GM21737 (cell line): Measurements from ENCODE around the gene WDFY1.

ENCODE experiments used
- ATAC-seq: cut with Tn5 transposase; IDR thresholded peaks from one replicate; pipeline ENCODE4 v1.9.1; 2021; ENCODE audit warnings: mild to moderate bottlenecking, moderate library complexity; ENCODE audit not compliant: unreplicated experiment

Gene WDFY1

DNA sequence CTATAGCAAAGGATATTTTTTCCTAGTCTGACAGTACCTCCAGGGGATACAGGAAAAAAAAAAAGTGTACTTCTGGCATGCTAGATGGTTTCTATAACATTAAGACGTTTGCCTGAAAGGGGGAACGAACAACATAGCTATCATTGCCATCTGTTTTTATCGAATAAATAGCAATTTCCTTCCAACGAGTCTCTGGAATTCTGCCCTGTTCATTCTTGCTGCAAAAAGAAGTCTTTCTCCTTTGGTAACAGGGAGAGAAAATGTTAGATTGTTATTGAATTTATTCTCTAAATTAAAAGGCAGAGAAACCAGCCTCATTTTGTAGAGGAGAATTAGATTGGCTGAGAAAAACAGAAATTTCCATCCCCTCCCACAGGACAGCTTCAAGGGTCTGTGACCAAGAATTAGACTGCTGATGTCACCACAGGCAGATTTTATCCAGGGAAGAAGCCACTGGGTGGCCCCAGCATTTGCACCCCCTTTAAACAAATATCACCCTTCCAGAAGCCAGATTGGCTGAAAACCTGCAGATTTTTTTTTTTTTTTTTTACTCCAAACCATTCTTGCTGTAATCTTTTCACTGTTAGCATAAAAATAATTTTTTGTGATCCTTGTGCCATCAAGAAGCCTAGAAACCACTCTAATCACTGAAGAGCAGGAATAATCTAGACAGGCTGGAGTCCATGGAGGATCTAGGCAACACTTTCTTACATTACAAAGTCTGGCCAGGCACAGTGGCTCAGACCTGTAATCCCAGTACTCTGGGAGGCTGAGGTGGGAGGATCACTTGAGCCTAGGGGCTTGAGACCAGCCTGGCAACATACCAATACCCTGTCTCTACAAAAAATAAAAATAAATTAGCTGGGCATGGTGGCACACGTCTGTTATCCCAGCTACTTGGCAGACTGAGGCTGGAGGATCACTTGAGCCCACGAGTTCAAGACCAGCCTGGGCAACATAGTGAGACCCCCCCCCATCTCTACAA, 12.0 kb downstream of the WDFY1 start:
- ATAC-seq = no peak

- ATAC-seq = no peak
These were observed 14.8 kb downstream of the WDFY1 start for GRCh38 chr2:223930103-223930976.

DNA sequence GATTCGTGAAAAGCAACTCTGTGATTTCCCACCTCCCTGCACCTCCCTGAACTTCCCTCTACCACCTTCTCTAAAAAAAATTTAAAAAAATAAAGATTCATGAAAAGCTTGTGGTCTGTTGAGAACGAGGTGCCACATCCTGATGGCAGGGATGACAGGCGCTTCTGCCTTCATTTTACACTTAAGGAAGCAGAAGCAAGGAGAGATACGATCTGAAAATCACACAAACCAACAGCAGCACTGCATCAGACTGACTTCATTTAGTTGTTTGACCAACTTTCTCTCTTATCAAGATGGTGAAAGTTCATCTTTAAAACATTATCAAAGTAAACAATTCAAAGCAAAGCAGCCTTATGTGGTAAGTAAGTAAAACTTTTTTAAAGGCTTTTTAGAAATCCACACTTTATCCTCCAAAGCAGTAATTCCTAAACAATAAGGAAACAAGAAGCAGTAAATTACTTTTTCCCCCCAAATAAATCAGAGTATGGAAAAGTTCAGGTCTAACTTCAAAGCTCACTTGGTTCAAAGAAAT, 15.5 kb downstream of the WDFY1 start:
- ATAC-seq = no peak

DNA sequence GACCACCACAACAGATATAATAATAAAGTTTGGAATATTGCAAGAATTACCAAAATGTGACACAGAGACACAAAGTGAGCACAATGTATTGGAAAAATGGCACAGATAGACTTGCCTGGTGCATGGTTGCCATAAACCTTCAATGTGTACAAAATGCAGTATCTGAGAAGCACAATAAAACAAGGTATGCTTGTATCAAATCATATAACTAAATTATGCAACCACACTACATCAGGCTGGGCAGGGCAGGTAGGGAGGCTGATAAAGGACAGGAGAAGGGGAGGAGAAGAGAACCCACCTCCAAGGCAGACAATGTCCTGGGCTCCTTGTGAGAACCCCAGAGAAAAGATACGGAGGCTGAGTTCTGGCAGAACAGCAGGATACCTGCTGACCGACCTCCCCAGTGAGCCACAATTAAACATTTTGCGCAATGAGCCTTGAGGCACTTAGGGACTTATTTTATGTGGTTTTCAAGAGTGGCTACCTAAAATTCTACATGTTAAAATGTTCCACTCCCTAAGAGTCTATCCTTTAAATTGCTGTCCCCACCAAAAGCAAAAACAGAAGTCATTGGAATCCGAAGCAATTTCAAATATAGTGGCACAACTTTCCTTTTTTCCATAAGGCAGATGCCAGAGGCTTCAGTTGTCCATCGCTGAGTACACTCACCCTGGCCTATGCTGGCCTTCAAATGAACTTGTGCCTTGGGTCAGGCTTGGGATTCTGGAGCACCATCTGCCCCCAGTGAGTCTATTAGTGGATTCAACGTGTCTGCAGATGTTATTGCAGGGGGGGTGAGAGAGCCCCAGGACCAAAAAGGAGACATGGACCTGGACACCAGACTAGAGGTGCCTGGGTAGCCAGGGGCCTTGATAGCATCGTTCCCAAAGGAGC, 16.8 kb downstream of the WDFY1 start:
- no peak for ATAC-seq

GRCh38 chr2:223925106-223925505, 20.0 kb downstream of the WDFY1 start:
- no peak for ATAC-seq

GRCh38 chr2:223923976-223924375, 21.2 kb downstream of the WDFY1 start:
- no peak for ATAC-seq

DNA sequence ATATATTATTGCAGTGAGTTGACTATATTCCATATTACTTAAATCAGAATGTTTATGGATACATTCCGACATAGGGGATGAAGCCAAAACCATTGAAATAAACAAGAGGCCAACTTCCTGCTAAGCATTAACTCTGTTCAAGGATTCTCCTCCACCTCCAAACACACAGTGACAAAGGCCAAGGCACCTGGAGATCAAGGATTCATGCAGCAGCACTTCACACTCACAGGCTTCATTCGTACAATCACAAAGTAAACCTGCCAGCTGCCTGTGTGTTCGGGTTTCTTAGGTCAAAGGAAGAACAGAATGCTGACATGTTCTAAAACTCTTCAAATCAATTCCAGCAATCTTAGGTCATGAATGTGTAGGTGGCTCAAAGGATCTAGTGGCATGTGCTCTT, 22.8 kb downstream of the WDFY1 start:
- ATAC-seq = no peak

- ATAC-seq = no peak
These were observed 23.9 kb downstream of the WDFY1 start for GRCh38 chr2:223921204-223921603.

DNA sequence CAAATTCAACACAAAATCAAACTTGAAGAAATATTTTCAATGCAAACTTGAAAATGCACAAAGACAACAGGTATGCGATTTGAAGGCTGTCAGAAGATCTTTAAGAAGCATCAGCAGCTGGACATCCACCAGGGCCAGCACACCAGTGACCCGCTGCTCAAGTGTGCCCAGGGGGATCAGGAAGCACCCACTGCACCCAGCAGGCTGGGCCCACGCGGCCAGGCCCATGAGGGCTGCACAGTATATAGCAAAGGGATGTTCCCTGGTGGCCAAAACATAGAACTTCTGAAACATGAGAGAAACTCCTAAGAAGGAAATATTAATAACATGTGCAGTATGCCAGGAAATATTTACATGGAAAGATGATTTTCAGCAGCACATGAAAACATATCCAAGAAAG, 25.0 kb downstream of the WDFY1 start:
- no peak for ATAC-seq

- no peak for ATAC-seq
These were observed 26.4 kb downstream of the WDFY1 start for GRCh38 chr2:223918671-223919134.

- no peak for ATAC-seq
These were observed 28.8 kb downstream of the WDFY1 start for GRCh38 chr2:223916181-223916920.

DNA sequence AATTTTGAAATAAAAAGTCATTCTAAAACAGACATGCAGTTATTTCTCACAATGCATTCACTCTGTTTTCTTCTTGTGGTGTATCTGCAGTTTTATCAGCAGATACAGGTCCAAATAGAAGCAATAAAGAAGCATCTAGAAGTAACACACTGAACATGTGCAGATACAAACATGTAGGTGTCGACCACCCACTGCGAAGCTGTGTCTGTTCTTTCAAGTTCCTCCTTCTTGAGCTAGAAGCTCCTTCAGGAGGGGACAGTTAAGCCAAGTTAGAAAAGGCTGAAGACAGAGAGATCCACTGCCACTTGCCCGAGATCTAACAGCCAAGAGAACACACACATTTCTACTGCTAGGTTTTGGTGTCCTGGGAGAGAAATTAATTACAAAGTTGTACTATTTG, 30.1 kb downstream of the WDFY1 start:
- ATAC-seq = no peak

DNA sequence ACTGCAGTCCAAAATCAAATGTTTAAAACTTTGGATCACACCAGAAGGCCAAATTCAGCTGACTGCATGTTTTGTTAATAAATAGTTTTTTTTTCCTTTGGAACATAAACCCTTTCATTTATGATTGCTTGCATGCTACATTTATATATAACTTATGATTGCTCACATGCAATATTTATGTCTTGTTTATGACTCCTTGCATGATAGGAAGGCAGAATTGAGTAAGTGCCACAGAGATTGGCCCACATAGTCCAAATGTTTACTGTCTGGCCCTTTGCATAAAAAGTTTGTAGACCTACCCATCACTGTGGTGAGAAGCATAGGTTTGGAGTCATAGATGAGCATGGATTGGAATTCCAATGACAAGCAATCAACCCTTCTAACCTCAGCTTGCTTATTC, 30.8 kb downstream of the WDFY1 start:
- no peak for ATAC-seq

DNA sequence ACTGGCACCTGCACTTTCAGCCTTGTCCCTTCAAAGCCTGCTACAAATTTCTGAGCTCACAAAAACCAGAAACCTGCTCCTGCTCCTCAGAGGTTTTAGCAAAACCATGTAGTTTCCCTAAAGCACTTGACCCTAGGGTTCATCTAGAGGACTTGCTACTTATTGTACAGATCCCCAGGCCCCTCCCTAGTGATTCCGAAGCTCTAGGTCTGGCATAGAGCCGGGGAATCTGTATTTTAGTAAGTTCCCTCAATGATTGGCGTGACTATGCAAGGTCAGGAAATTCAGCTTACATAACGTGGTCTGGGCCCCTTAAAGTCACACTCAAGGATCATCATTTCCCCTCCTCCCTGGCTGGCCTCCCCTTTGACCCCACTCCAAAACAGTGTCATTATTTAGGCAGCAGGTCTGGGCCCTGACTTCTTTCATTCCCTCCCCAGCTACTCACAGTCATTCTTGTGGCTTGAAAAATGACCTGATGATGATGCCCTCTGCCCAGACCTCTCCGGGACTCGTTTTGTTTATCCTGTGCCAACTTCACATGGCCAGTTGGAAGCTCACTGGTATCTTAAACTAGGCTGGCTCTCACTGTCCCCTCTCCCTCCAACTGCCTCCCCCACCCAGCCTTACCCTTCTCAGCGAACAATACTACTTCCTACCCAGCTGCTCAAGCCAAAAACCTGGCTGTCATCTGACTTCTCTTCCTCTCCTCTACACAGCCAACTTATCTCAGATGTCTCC, 36.0 kb downstream of the WDFY1 start:
- ATAC-seq = no peak

DNA sequence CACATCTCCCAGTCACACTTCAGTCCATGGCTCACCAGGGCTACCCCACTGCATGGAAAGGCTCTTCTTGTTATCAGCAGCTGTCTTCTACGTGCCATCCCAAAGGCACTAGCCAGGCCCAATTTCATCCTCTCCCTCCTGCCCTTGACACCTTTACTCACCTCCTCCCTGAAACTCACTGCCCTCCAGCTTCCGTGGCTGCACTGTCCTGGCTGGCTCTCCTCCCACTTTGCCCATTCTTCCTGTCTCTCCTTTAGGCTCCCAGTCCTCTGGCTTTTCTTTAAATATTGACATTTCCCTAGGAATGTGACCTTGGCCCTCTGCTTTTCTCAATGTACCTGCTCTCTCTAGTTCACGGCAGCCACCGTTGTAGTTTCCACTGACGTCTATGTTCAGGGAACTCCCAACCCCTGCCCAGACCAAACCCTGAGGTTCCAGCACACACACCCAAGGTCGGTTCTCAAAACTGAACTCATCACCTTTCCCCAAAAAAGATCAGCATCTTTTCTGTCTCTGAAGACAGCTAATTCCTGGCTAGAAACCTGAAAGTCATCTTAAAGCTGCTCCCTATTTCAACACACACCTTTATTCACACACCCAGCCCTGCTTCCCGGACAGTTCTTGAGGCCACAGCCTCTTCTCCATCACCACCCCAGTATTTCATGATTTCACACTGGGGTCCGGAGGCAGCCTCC, 36.7 kb downstream of the WDFY1 start:
- no peak for ATAC-seq

- ATAC-seq = no peak
These were observed 39.1 kb downstream of the WDFY1 start for GRCh38 chr2:223905996-223906395.

- no peak for ATAC-seq
These were observed 43.3 kb downstream of the WDFY1 start for GRCh38 chr2:223901854-223902253.

GRCh38 chr2:223901311-223901710, 43.8 kb downstream of the WDFY1 start:
- ATAC-seq = no peak
